ENCODE data around the gene CRYBG1.

Gene CRYBG1

DNA sequence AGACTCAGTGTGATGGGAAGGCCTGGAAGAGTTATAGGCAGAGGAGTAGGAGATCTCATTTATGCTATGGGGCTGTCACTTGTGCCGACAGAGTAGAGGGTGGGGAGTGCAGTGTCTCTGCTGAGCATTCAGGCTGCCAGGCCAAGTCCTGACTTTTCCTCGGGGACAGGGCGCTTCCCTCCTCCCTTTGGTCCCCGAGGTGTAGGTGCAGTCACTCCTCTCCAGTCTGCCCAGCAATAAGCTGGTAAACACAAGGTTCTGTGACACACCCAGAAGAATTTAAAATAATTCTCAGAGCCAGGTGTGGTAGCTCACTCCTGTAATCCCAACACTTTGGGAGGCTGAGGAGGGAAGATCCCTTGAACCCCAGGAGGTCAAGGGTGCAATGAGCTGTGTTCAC is 109.4 kb downstream of the CRYBG1 start:
- no peak for DNase-seq

DNA sequence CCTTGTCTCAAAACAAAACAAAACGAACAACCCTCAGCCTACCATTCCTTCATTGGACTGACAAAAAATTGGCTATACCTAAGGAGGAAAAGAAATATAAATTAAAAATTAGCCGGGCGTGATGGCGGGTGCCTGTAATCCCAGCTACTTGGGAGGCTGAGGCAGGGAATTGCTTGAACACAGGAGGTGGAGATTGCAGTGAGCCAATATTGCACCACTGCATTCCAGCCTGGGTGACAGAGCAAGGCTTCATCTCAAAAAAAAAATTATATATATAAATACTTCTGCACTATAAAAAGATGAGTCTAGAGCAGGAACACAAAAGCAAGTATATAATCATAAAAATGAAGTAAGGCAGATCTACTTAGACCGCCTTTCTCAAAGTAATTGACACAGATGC is 109.8 kb downstream of the CRYBG1 start:
- DNase-seq = no peak

DNA sequence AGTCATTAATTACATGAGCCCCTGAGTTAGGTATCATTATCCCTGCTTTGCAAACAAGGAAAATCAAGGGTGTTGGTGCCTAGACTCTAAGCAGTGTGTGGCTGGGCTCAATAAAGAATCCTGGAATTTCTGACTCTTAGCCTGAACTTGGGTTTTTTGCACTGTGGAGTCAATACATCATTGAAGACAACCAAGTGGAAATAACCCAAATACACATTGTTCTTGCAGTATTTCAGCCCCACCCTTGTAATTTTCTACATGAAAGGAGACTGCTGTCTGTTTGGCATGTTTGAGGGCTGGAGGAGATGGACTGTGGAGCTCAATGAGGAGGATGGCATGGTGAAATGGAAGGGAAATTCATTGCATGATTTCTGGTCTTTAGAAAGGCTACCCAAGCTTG is 110.3 kb downstream of the CRYBG1 start:
- no peak for DNase-seq

DNA sequence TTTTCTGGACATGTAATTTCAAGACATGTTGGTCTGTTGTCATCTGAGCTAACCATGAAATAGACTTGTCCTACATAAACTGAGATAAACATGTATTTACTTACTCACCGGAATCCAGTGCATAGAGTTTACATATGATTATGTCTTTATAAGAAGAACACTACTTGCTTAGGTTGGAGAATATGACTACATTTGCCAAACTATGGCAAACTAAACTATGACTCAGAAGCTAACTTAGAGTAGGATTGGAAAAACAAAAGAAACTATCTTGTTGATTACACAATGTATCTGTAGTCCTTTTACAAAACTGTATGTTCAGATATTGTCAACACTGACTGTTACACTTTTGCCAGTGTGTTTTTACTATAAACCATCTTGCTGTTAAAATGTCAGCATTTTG is 113.3 kb downstream of the CRYBG1 start:
- DNase-seq = no peak

DNA sequence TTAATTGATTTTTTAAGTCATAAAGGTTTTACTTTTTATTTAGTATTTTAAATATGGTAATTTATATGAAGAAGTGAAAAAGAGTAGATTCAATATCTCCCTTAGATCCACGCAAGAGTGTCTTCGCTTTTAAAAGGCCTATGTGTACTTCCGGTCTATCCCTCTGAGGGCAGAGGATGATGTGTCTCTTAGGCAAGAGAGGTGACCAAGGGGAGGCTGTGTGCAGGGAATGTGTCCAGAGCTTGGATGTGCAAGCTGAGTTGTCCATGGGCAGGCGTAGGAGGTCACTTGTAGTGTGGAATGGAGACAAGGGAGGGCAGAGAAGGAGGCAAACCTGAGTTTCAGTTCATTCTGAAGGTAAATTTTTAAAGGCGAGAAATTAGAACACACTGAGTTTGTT is 113.9 kb downstream of the CRYBG1 start:
- DNase-seq = no peak

DNA sequence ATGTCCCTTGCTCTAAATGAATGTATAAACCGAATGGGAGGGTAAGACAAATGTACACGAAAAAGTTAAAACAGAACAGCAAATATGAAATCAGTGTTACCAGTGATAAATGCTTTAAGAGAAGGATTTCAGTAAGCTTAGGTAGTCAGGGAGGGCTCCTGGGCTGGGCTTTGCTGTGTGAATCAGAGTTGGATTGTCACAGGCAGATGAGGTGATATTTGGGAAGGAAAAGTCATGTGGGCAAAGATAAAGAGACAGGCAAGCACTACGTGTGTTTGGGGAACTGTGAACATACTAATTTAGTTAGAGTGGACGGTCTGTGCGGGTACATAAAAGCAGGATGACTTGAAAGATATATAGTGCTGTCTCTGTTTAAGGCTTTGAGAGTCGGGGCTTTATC is 114.8 kb downstream of the CRYBG1 start:
- no peak for DNase-seq

DNA sequence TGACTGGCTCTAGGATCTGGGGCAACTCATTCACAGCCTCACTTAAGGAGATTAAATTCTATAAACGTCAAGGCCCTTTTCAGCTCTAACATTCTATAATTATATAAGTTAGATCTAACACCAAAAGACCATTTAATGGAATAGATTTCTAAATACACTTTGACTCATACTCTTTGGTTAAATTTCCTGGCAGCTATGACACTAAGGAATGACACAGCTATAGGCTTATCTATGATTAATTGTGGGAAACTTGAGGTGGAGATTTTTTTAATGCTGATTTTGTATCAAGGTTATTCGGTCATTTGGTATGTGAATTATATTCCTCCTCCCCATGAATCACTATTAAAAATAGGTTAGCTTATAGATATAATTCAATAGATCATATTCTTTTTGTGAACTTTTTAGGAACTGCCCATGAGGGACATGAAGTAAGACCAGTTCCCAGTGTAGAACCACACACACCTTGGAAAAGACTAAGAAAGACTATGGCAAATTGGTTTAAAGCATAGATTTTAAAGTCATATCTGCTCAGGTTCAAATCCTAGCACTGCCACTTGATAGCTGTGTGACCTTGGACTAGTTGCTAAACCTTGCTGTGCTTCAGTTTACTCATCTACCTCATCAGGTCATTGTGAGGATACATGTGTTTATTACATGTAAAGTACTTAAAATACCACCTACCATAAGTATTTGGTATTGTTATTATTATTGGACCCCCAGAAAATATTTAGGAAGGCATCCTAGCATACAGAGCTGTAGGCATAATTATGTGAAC is 116.0 kb downstream of the CRYBG1 start:
- no peak for DNase-seq

DNA sequence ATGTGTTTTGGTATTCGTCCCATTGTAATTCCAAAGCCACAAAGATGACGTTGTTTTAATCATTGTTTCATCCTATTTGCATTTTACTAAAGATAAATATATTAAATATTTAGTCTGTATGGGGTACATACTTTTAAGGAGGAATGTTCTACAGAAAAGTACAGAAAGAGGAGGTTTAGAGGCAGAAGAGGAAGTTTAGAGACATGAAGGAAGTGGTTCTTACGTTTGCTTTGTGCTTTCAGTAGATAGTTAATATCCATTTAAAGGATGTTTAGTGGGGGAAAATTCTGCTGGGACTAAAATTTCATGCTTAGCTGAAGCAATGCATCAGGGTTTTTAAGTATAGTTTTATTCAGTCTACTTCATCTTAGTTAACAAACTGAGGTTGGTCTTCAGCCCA is 116.6 kb downstream of the CRYBG1 start:
- no peak for DNase-seq

DNA sequence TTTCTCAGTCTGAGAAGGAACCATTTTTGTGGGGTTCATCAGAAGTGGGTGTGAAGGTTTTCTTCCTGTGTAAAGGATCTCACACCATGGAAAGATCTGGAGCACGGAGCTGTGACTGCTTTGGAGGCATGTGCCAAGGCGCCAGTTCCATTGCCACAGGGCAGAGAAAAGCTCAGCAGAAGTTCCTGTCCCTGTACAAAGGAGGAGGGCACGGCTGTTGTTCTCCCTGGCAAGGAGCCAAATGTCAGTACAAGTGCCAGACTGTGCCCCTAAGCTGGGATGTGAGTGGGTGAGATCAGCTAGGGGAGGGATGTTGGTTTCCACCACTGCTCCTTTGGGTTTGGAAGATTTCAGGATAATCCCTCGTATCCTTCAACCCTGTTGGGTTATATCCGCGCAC is 117.3 kb downstream of the CRYBG1 start:
- no peak for DNase-seq

DNA sequence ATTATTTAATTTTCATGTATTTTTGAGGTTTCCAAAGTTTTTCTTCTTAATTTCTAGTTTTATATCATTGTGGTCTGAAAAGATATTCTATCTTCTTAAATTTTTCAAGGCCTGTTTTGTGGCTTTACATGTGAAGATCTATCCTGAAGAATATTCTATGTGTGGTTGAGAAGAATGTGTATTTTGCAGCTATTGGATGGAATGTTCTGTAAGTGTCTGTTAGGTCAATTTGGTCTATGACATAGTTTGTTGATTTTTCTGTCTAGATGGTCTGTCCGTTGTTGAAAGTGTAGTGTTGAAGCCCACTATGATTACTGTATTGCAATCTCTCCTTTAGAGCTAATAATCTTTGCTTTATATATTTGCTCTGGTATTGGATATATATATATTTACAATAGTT is 125.7 kb downstream of the CRYBG1 start:
- DNase-seq = no peak

DNA sequence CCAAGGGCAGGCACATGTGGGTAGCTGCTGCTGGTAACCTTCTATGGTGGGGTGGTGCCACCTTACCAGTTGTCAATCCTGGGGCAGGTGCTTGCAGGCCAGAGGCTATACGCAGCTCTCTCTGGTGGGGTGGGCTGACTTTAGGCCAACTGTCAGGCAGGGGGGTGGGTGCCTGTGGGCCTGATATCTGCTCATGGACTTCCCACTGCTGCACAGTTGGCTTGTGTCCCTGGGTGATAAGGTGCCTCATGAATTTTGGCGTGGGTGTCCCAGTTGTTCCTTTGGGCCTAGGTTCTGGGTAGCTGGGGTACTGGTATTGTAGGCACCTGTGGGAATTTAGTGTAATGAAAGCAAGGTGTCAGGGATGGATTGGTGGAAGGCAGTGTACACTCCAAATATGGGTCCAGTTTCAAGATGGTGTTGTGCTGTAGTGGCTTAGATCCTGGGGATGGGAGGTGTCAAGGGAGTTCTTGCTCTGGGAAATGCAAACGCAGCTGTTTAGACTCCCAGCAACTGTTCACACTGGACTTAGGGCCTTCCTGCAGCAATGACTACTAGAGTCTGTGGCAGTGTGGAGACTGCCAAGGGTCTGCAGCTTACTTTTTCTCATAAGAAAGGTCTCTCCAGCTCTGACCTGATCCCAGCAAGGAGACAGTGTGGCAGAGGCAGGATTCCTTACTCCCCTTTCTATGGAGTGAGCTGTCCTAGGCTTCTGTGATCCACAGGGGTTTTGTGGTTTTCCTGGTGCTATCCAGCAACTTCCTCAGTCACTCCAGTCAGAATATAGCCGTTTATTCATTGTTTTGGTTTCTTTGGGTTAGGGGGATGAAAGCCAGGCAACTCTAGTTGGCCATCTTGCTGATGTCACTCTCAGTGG is 128.2 kb downstream of the CRYBG1 start:
- DNase-seq = no peak

DNA sequence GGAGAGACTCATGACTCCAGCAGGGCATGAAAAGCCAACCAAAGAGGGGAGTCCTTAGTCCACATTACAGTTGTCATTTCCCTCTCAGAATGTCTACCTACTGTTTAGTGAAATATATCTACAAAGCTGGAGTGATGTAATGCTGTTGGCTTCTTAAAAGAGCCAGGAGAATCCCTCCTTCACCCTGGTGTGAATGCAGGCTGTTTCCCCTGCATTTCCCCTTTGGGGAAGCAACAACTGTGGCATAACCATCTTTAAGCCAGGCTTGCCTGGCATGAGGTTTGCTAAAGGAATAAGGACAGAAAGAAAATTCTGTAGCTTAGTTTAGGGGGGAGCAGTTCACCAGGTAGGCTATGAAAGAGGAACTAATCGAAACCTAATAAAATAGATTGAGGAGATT is 129.5 kb downstream of the CRYBG1 start:
- DNase-seq = no peak

DNA sequence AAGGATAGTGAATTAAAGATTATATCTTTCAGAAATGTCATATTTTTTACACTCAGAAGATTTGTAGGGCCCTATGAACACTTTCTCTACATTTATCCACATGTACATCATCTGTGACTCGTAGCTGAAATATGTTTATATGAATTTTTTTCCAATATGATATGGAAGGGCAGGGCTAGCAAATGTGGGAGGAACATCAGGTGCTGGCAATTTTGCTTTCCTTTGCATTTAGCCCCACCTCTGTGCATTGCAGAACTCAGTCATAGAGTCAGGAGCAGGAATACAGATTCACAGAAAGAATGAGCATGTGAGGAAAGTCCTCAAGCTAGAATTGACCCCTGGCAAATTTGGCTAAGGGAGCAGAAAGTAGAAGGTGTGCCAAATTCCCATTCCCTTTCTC is 129.9 kb downstream of the CRYBG1 start:
- no peak for DNase-seq

DNA sequence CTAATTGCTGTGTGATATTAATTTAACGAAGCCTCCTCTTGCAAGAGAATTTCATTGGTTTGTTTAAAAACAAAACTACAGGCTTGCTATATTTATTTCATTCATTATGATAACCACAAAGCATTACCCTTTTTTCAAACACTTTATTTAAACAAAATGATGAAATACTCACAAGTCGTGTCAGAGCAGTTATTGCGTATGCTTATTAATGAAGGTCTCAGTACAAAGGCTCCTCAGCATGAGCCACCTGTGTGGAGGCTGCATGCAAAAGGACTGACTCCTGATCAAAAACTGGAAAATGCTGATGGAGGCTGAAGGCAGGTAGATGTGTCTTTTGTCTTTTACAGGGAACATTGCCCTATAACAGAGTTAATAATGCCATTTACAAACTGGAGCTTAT is 130.5 kb downstream of the CRYBG1 start:
- DNase-seq = no peak

DNA sequence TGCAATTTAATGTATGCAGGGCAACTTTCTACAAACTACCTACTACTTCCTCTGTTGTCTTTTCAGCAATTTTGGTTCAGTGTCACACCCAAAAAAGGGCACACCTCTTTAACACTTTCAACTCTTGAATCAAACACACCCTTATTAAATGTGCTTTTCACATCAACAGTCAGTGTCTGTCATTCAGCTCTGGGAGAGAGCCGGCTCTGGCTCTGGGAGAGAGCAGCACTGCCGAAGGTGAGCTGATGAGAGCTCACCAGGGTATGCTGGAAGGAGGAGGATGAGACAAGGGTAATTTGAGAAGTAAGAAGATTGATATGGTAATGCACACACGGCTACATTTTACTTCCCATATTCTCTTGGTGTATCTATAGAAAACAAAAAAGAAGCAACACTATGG is 134.5 kb downstream of the CRYBG1 start:
- DNase-seq = no peak

DNA sequence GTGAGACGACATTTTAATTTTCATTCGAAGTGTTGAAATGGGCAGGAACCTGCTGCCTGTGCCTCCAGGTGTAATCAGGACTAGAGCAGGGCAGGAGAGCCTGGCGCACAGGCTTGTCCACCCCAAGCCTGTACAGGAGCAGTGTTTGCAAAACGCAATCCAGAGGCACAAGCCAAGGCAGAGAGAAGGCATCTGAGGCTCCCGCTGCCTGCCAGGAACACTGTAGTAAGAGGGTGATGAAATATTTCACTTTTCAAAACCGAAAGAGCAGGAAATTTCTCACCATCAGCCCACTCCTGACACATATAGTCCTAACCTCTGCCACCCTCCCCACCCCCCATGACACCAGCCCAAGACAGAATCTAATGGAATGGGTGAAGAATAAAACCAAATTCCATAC is 136.3 kb downstream of the CRYBG1 start:
- DNase-seq = no peak

DNA sequence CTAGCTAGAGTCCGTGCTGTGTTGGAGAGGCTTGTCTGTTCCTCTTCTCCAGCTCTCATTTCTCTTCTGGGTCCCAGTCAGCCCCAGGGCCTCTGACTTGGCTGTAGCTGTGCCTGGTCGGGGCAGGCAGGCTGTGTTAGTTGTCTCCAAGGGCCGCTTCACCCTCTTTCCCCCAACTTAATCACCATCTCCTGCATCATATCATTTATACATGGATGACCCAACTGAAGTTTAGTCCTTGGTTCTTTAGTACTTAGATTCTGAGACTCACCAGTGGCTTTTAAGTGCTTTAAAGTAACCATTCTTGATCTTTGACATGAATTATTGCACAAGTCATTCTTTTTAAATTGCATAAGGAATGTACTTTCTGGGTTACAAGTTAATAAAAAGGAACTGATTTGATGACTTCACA is 141.4 kb downstream of the CRYBG1 start:
- DNase-seq = no peak

DNA sequence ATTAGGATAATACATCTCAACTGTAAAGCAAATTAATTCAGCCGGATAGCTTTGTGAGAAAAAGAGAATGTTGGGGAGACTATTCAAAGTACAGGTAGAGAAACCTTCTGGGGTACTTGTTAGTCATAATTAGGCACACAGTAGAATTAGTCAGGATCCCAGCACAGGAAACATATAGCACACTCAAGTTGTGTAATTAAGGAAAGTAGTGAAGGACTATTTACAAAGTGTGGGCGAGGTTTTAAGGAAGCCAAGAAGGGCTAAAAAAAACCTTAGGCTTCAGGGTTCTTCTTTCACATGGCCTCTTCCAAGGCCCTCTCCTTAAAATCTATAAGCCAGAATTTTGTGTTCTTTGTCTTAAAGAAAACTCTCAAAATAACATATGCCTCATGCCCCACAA is 142.0 kb downstream of the CRYBG1 start:
- DNase-seq = no peak

DNA sequence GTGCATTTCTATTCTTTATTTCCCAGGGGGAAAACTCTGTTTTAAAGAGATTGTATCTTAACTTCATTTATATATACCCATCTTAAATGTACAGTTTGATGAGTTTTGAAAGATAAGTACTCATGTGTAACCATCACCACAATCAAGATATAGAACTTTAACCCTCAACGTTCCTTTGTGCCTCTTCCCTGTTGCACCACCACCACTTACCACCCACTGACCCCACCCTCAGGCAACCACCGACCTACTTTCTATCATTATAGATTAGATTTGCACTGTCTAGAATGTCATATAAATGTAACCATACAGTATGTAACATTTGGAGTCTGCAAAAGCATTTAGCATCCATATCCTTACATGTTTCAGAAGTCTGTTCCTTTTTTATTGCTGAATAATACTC is 147.8 kb downstream of the CRYBG1 start:
- no peak for DNase-seq

DNA sequence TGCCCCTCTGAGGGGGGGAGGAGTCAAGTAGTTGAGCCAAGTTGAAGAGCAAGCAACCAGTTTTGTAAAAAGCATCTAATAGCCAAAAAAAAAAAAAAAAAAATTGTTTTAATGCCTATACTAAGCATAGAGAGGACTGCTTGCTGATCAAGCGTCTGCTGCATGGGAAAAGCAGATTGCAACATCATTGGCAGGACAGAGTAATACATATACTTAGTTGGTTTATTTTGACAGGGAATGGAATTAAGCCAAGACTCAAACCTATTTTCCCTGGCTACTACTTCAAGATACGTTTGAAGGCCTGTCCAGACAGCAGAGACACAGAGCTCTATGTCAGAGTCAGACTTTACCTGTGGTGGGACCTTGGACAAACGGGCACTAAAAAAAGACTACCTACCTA is 148.3 kb downstream of the CRYBG1 start:
- DNase-seq = no peak

DNA sequence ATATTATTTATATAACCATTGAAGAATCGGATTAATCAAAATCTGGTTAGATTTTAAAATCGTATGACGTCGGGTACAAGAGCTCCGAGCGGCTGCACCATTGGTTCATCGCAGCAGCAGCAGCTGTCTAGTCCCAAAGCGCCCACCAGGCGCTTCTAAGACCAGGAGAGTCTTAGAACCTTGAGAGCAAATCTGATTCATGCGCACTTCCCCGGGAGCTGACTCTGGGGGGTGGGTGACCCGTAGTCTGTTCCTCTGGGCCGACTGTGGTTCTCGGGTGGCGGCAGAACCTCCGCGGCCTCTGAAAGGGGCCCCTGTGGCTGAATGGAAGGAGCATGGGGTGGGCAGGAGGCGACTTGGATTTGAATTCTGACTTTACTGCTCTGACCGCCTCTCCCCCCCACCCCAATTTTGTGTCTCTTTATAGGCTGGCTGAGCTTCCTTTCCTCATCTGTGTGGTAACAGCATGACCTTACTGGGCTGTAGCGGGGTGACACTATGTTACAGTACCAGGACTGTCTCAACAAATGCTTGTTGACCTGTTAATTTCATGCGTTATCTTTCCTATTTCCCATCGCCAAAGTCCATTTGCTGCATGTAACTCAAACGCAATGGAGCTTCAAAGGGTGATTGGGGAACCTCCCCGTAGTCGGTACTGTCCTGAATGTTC is 149.0 kb downstream of the CRYBG1 start:
- no peak for DNase-seq

DNA sequence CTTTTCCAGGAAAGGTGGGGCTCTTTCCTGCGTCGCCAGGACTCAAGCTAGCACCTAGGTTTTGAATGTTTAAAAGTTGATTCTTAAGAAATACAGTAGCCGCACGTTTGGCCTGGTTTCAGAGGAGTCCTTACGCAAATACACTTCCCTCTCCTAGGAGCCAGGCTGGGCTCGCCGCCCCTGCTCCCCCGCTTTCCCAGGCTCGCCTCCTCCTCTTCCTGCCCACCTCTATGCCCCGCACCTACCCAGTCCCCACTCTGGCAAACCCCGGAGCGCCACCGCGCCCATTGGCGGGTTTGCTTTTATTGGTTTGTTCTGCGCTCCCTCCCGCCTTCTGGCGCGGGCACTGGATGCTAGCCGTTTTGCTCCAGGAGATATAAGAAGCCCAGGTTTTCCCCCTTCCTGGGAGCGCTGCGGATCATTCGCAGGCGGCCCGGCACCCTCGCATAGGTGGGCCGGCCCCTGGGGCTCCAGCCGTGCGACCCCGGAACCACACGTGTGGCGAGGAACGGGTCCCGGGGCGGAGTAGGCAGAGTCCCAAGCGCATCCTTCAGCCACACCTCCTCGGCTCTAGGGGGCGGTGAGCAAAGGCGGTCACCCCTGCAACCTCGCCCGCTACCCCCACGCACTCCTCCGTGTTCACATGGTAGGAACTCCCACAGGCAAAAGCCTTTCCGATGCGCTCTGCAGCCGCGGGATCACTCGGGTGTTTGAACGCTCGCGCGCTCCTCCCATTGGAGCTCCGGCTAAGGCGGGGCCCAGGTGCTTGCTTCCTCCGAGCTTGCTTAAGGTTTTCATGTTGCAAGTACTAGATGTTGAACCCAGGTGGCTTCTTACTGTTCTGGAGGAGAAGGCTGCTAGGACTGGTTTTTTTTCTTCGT is 149.8 kb downstream of the CRYBG1 start:
- DNase-seq = peak; percentile 46

Measured in activated CD4-positive, alpha-beta T cell treated with anti-CD3 and anti-CD28 coated beads for 1 hour (primary cell).